ENCODE data around the gene OR2V1. TPM values are rescaled to one million over a fixed set of nuclear protein-coding genes. Genes with fewer than 3 reads are reported as not detected.

OR2V1 gene
- total and polyA plus RNA-seq, 2 donors (not counting 1 experiment from before 2014, with no cell fraction given), result not detected

- H3K27me3 Mint-ChIP-seq, result peaks cover 44% of the 10 kb centered on the region
- DNase-seq (no peak), ATAC-seq (ENCODE audit: low read depth) (no peak)
- TF ChIP-seq EZH2 (IDR thresholded peaks at IDR 0.05; ENCODE audit: borderline replicate concordance, insufficient read depth, low read depth, low read length, poor library complexity, severe bottlenecking) (no peak), CTCF (IDR thresholded peaks at IDR 0.05) (no peak)
- no peak overlapping the region for H3K9ac ChIP-seq (ENCODE audit: low read length)
- 51% methylated on average over 9 of the region's 9 CpGs for WGBS (ENCODE audit: insufficient coverage)
- H3K9me3 ChIP-seq (ENCODE audit: control extremely low read depth in 1 of 3, control insufficient read depth in 2 of 3, insufficient read depth in 1 of 3, low read length in 2 of 3), result peaks cover 0 to 4% (median 0%) of the 10 kb centered on the region in 3 donors
- H3K4me1 ChIP-seq (ENCODE audit: control insufficient read depth in 2 of 2, insufficient read depth in 2 of 2, low read length in 2 of 2), result no peaks in the 10 kb centered on the region
- H3K4me3 ChIP-seq (ENCODE audit: control extremely low read depth in 1 of 5, extremely low read depth in 1 of 5, insufficient read depth in 1 of 5, low read depth in 2 of 5, low read length in 4 of 5), result no peak overlapping the region
- no peaks in the 10 kb centered on the region for H3K9me3 Mint-ChIP-seq (ENCODE audit: insufficient read depth)
- POLR2A ChIA-PET, result no interaction called here
- CTCF ChIA-PET, result interaction anchor here (0.7 kb wide), 1 partner anchor 16 kb away, joined by 3 read pairs; no protein-coding TSS in a partner anchor
- intact Hi-C loops (cut with micrococcal nuclease), result loop anchor here (10.0 kb wide), 1 partner anchor 46 kb away; no protein-coding TSS in a partner anchor
- H4K20me1 ChIP-seq (ENCODE audit: control insufficient read depth, insufficient read depth, low read length, poor library complexity, severe bottlenecking), result no peaks in the 10 kb centered on the region
- no peak overlapping the region for H3K27ac ChIP-seq (ENCODE audit: low read length in 2 of 2)
- H3K36me3 ChIP-seq (replicated peaks in 1 of 2; ENCODE audit: control extremely low read depth in 1 of 2, control insufficient read depth in 1 of 2, extremely low read depth in 1 of 2, insufficient read depth in 2 of 2, low read length in 1 of 2), result no peaks in the 10 kb centered on the region
- H3K27ac Mint-ChIP-seq, result no peak overlapping the region
- H3K4me3 Mint-ChIP-seq, result no peak overlapping the region
- no peak overlapping the region for H2AFZ ChIP-seq (ENCODE audit: insufficient read depth, low read depth, low read length, poor library complexity, severe bottlenecking)
- H3K27me3 ChIP-seq (replicated peaks in 1 of 4; ENCODE audit: control extremely low read depth in 1 of 4, control insufficient read depth in 3 of 4, insufficient read depth in 4 of 4, low read length in 3 of 4), result peaks cover 0 to 16% (median 1%) of the 10 kb centered on the region in 4 experiments
- no peak overlapping the region for H3K4me2 ChIP-seq (replicated peaks; ENCODE audit: low read depth, low read length, poor library complexity, severe bottlenecking)
- no peaks in the 10 kb centered on the region for H3K79me2 ChIP-seq (ENCODE audit: control insufficient read depth, insufficient read depth, low read length)
- H3K4me1 Mint-ChIP-seq, result no peaks in the 10 kb centered on the region
These were observed 20.2 kb upstream of the OR2V1 start for GRCh38 chr5:181151146-181151545.

GRCh38 chr5:181149806-181150733 is 19.1 kb upstream of the OR2V1 start:
- H3K79me2 ChIP-seq (ENCODE audit: control insufficient read depth, insufficient read depth, low read length), result no peaks in the 10 kb centered on the region
- Mint-ChIP-seq H3K27me3 (peaks cover 46% of the 10 kb centered on the region), H3K4me1 (no peaks in the 10 kb centered on the region), H3K4me3 (no peak overlapping the region), H3K9me3 (ENCODE audit: insufficient read depth) (no peaks in the 10 kb centered on the region), H3K27ac (no peak overlapping the region)
- intact Hi-C loops (cut with micrococcal nuclease), result loop anchor here (10.0 kb wide), 1 partner anchor 45 kb away; no protein-coding TSS in a partner anchor
- no peaks in the 10 kb centered on the region for H4K20me1 ChIP-seq (ENCODE audit: control insufficient read depth, insufficient read depth, low read length, poor library complexity, severe bottlenecking)
- no peak overlapping the region for H2AFZ ChIP-seq (ENCODE audit: insufficient read depth, low read depth, low read length, poor library complexity, severe bottlenecking)
- TF ChIP-seq CTCF (IDR thresholded peaks at IDR 0.05) (no peak), EZH2 (IDR thresholded peaks at IDR 0.05; ENCODE audit: borderline replicate concordance, insufficient read depth, low read depth, low read length, poor library complexity, severe bottlenecking) (no peak)
- no peak overlapping the region for H3K4me2 ChIP-seq (replicated peaks; ENCODE audit: low read depth, low read length, poor library complexity, severe bottlenecking)
- 77% methylated on average over 13 of the region's 14 CpGs for WGBS (ENCODE audit: insufficient coverage)
- CTCF ChIA-PET, result no interaction called here
- no peak overlapping the region for H3K9ac ChIP-seq (ENCODE audit: low read length)
- no peak overlapping the region for H3K4me3 ChIP-seq (ENCODE audit: control extremely low read depth in 1 of 5, extremely low read depth in 1 of 5, insufficient read depth in 1 of 5, low read depth in 2 of 5, low read length in 4 of 5)
- peaks cover 0 to 16% (median 1%) of the 10 kb centered on the region in 4 experiments for H3K27me3 ChIP-seq (replicated peaks in 1 of 4; ENCODE audit: control extremely low read depth in 1 of 4, control insufficient read depth in 3 of 4, insufficient read depth in 4 of 4, low read length in 3 of 4)
- ATAC-seq (ENCODE audit: low read depth), result no peak
- H3K27ac ChIP-seq (ENCODE audit: low read length in 2 of 2), result no peak overlapping the region
- POLR2A ChIA-PET, result no interaction called here
- no peaks in the 10 kb centered on the region for H3K4me1 ChIP-seq (ENCODE audit: control insufficient read depth in 2 of 2, insufficient read depth in 2 of 2, low read length in 2 of 2)
- no peaks in the 10 kb centered on the region for H3K36me3 ChIP-seq (replicated peaks in 1 of 2; ENCODE audit: control extremely low read depth in 1 of 2, control insufficient read depth in 1 of 2, extremely low read depth in 1 of 2, insufficient read depth in 2 of 2, low read length in 1 of 2)
- H3K9me3 ChIP-seq (ENCODE audit: control extremely low read depth in 1 of 3, control insufficient read depth in 2 of 3, insufficient read depth in 1 of 3, low read length in 2 of 3), result peaks cover 0 to 4% (median 0%) of the 10 kb centered on the region in 3 donors
- no peak for DNase-seq

Data from B cell (primary cell).